NCI-H774 (cell line): ENCODE data around the gene PDZD2.
A peak's percentile ranks its signal among the peaks of the same experiment; 100 is the strongest.
"Not testable (repeated sequence)": the region's sequence is repeated elsewhere in the genome, so short reads cannot be mapped to it uniquely, and the experiment has no call there.

ENCODE experiments used
- DNase-seq: peaks from one replicate; lab custom pipeline; 2025; lab: John Stamatoyannopoulos, UW

PDZD2 gene

DNA sequence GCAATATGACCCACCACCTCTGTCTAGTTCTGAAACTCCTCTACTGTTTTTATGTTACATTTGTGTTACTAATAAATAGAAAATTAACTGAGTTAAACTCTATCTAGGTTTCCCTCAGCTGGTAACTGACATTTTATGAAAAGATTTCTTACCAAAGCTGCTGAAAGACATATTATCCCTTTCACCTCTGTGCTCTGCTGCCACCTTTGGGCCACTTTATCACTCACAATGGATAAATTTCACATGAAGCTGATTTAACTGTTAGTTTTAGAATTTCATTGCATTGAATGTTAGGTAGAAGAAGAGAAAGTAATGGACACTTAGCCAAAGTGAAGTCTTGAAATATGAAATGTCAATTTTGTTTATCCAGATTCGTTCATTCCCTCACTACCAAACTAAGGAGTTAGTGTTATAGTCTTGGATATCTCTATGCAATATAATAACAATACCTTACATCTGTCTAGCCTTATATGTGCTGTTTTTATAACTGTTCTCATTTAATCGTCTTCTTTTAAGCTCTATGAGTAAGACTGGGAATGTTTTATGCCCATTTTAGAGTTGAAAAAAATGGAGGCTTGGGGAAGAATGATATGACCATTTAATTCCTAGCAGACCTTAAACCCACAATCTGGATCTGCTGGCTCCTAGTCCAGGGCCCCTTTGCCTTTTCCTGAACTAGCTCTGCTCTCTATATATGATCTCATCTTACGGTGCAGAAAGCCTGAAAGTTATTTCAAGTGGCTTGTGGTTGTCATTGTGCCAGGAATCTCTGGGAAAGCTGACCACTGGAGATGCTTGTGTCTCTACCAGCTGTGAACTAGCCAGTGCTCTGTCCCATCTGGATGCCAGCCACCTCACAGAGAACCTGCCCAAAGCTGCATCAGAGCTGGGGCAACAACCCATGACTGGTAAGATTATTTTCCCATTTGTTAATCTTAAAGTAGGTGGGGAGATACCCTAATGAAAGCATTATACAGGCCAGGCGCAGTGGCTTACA lies 438.1 kb downstream of the PDZD2 start:
- DNase-seq: peak; percentile 33

DNA sequence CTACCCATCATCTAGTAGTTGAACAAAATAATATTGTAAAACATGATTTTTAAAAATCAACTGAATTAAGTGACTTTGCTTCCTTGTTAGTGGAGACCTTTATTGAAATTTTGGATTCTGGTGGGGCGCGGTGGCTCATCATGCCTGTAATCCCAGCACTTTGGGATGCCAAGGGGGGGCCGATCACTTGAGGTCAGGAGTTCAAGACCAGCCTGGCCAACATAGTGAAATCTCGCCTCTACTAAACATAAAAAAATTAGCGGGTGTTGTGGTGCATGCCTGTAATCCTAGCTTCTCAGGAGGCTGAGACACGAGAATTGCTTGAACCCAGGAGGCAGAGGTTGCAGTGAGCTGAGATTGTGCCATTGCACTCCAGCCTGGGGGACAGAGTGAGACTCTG lies 439.9 kb downstream of the PDZD2 start:
- DNase-seq: not testable (repeated sequence)

GRCh38 chr5:32080565-32080964 lies 441.6 kb downstream of the PDZD2 start:
- DNase-seq: not testable (repeated sequence)

DNA sequence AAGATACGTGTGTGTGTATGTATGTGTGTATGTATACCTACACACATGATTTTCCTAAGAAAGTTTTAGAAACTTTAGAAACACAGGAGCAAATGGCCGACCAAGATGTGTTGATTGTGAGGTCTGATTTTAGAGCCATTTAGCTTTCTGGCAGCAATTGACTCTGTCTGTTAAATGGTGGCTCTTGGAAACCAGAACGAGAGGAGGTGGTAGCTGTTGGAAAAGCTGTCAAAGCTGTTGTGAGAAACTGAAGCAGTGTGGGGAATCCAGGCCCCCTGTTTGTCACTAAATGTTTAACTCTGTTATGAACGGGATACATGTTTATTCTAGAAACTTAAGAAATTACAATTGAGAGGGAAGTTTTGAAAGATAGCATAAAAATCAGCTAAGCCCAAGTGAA lies 443.8 kb downstream of the PDZD2 start:
- DNase-seq: no peak

GRCh38 chr5:32083981-32084430 lies 445.1 kb downstream of the PDZD2 start:
- no peak for DNase-seq

- no peak for DNase-seq
Measured at GRCh38 chr5:32087086-32088082, 448.5 kb downstream of the PDZD2 start.

- DNase-seq: no peak
Measured at GRCh38 chr5:32088214-32088613, 449.3 kb downstream of the PDZD2 start.

DNA sequence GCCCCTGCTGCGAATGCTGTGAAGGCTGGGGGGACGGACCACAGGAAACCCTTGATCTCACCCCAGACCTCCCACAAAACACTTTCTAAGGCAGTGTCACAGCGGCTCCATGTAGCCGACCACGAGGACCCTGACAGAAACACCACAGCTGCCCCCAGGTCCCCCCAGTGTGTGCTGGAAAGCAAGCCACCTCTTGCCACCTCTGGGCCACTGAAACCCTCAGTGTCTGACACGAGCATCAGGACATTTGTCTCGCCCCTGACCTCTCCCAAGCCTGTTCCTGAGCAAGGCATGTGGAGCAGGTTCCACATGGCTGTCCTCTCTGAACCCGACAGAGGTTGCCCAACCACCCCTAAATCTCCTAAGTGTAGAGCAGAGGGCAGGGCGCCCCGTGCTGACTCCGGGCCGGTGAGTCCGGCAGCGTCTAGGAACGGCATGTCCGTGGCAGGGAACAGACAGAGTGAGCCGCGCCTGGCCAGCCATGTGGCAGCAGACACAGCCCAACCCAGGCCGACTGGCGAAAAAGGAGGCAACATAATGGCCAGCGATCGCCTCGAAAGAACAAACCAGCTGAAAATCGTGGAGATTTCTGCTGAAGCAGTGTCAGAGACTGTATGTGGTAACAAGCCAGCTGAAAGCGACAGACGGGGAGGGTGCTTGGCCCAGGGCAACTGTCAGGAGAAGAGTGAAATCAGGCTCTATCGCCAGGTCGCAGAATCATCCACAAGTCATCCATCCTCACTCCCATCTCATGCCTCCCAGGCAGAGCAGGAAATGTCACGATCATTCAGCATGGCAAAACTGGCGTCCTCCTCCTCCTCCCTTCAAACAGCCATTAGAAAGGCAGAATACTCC lies 450.4 kb downstream of the PDZD2 start:
- DNase-seq: no peak

DNA sequence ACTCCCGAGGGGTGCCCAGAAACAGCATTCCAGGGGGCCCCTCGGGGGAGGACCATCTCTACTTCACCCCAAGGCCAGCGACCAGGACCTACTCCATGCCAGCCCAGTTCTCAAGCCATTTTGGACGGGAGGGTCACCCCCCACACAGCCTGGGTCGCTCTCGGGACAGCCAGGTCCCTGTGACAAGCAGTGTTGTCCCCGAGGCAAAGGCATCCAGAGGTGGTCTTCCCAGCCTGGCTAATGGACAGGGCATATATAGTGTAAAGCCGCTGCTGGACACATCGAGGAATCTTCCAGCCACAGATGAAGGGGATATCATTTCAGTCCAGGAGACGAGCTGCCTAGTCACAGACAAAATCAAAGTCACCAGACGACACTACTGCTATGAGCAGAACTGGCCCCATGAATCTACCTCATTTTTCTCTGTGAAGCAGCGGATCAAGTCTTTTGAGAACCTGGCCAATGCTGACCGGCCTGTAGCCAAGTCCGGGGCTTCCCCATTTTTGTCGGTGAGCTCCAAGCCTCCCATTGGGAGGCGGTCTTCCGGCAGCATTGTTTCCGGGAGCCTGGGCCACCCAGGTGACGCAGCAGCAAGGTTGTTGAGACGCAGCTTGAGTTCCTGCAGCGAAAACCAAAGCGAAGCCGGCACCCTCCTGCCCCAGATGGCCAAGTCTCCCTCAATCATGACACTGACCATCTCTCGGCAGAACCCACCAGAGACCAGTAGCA lies 451.3 kb downstream of the PDZD2 start:
- DNase-seq: no peak

DNA sequence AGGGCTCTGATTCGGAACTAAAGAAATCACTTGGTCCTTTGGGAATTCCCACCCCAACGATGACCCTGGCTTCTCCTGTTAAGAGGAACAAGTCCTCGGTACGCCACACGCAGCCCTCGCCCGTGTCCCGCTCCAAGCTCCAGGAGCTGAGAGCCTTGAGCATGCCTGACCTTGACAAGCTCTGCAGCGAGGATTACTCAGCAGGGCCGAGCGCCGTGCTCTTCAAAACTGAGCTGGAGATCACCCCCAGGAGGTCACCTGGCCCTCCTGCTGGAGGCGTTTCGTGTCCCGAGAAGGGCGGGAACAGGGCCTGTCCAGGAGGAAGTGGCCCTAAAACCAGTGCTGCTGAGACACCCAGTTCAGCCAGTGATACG lies 451.8 kb downstream of the PDZD2 start:
- DNase-seq: no peak

GRCh38 chr5:32092938-32093812 lies 454.2 kb downstream of the PDZD2 start:
- DNase-seq: peak; percentile 71

DNA sequence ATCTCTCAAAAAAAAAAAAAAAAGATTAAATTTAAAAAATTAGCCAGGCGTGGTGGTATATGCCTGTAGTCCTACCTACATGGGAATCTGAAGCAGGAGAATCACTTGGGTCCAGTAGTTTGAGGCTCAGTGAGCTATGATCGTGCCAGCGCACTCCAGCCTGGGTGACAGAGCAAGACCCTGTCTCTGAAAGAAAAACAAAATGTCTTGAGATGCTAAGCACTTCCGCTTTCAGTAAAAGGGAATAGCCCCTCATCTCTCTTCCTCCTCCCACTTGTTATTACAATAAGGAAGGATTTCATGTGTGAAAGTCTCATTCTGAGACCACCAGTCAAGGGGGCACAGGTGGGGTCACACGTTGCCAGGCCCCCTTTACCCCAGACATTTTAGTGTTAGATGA lies 455.8 kb downstream of the PDZD2 start:
- no peak for DNase-seq

DNA sequence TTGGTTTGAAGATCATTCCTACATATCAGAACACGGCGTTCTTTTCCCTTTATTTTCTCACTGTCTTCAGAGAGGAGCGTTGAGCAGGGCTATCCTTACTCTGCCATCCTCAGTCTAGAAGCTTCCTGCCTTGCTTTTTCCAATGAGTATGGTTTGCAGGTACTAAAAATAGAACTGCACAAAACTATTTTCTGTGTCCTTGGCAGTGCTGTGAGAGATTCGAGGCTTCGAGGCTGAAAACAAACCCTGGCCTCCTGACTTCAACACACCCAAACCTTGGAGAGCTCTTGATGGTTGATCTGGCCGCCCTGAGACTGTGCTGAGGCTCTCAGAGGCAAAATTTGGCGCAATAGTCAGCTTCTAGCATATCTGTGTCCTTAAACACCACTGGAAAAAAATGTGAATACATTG lies 456.3 kb downstream of the PDZD2 start:
- no peak for DNase-seq

DNA sequence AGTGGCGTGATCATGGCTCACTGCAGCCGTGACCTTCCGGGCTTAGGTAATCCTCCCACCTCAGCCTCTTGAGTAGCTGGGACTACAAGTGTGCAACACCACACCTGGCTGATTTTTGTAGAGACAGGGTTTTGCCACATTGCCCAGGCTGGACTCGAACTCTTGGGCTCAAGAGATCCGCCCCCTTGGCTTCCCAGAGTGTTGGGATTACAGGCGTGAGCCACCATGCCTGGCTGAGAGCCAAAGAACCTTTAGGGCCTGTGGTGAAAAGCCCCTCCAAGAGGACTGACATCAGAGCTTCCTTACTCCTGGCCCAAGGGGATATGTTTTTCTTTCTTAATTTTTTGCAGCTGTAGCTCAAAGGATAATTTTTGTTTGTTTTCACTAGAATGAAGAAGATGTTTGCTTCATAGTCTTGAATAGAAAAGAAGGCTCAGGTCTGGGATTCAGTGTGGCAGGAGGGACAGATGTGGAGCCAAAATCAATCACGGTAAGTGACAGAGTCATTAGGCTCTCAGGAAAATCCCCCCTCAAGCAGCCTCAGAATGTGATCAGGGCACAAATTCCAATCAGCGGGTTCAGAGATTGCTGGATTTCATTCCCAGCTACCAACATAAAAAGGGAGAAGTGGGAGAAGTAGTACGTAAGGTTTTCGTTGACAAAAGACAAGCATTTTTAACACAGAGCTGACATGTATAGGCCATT lies 458.1 kb downstream of the PDZD2 start:
- no peak for DNase-seq

GRCh38 chr5:32098291-32098690 lies 459.4 kb downstream of the PDZD2 start:
- no peak for DNase-seq

DNA sequence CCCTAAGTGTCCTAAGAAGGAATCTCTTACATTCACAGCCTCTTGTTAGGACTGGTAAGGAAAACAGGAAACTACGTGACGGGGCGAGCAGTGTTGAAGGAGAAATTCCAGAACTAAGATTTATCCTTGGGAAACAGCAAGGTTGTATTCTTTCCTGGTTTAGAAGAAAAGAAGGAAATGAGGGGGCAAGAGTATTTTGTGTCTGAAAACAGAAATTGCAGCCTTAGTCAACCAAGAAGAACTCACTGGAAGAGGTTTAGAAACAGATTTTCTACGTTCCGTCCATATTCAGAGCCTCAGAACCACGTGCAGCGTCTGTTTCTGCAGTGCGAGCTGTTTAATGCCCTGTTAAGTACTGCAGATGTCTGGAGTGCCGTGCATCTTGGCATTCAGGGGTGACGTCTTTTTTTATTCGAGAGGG lies 460.0 kb downstream of the PDZD2 start:
- no peak for DNase-seq

DNA sequence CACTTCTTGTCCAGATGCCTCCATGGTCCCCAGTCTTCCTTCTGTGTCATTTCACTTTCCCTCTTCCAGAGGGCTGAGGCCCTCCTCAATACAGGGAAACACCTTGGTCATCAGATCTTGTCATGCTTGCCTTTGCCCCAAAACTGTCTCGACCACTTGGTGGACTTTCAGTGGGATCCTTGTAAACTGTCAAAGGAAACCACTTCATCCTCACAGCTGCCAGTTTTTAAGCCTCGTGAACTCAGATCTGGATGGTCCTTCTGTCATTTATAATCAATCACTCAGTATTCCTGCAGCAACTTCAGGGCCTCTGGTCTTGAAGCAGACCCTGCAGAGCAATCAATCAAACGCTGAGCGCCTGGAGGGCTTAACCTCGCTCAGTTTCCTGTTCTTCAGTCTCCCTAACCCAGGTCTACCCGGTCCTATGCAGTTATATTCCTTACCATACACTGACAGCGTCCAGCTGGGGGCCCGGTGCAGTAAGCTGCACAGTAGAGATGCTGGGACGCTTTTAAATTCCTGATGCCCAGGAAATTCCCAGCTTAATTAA lies 460.6 kb downstream of the PDZD2 start:
- DNase-seq: no peak

DNA sequence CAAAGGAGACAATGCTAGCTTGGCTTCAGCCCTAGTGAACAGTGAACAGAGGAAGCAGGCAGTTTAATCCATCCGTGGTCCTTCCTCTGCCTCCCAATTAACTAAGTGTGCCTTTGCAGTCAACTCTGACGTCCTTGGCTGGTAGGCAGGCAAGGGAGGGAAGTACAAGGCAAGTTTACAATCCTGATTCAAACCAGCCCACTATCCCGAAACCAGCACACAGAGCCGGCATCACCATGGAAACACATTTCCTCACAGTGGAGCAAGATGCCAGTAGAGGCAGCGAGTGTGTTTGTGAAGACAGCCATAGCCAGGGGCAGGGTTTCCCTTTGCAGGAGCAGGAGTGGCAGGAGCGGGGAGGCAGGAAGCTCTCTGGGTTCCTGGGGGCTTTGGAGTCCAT lies 461.3 kb downstream of the PDZD2 start:
- no peak for DNase-seq
